GM12892 (cell line): ENCODE data around the gene SYK.

ENCODE experiments used
- DNase-seq: peaks from one replicate; pipeline ENCODE4 v3.0.0; 2011; ENCODE audit not compliant: insufficient read length
- FAIRE-seq: peaks from 2 replicates; lab custom pipeline; 2011; peaks lifted over from hg19 to GRCh38; lab: Jason Lieb, UNC
- POLR2A ChIP-seq: IDR thresholded peaks from 2 replicates; pipeline ENCODE4 v1.6.1; 2011; ENCODE audit warnings: low read depth, low read length, control low read depth
- POLR2AphosphoS5 ChIP-seq: IDR thresholded peaks from 2 replicates; pipeline ENCODE4 v1.6.1; 2011; ENCODE audit warnings: low read depth, low read length, control low read depth
- TAF1 ChIP-seq: IDR thresholded peaks from 2 replicates; pipeline ENCODE4 v1.6.1; 2011; ENCODE audit warnings: low read depth, mild to moderate bottlenecking, control low read depth, low read length, borderline replicate concordance

Gene SYK

DNA sequence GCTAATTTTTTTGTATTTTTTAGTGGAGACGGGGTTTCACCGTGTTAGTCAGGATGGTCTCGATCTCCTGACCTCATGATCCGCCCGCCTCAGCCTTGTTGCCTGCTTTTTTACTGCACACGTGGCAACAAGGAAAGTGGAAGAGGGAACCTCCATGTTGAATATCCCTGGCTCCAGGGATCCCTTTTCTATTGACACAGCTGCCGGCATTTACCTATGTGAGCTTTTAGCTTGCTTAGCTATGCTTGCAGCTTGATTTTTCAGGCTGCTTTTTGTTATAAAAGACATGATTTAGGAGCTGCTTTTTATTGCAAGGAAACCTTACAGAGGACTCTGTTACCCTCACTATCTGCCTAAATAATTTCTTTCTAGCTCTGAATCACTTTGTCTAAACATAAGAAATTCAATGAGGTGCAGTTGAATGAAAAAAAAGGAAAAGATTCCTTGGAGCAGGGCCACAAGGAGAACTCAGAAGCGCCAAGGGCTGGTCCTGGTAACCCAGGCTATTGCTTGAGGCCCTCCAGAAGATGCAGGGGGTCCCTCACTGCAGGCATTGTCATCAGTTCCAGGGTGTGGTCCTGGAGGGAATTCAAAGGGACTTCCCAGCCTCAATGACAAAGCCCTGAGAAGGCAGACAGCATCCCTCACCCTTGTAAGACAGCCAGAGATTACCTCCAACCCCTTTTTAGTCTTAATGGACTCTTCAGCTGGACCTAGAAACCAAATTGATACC is 89.9 kb downstream of the SYK start:
- FAIRE-seq (no peak), DNase-seq (no peak)
- TF ChIP-seq POLR2AphosphoS5, result no peak

GRCh38 chr9:90892918-90893317 is 91.3 kb downstream of the SYK start:
- DNase-seq (no peak), FAIRE-seq (no peak)

DNA sequence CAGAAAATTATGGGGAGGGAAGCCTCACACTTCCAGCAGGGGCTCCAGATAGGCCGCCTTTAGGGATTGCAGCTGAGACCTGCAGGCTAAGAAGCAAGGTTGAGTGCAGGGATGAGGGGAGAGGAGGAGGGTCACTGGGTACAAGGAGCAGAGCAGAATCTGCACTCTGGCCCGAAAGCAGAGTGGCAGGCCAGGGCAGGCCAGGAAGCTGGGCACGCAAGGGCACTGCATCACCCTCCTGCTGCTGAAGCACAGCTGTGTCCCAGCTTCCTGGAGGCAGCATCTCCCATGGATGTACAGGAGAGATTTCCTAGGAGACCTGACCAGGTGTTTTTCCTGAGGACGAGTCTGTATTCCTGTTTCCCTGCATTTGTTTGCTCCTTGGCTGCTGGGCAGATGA is 92.1 kb downstream of the SYK start:
- FAIRE-seq (no peak), DNase-seq (no peak)
- TF ChIP-seq POLR2A, result no peak
- TF ChIP-seq POLR2AphosphoS5, result no peak
- TF ChIP-seq TAF1, result no peak

More at GRCh38 chr9:90892918-90893317, 91.3 kb downstream of the SYK start:
- no peak for TF ChIP-seq TAF1
- TF ChIP-seq POLR2AphosphoS5, result no peak
- TF ChIP-seq POLR2A, result no peak

DNA sequence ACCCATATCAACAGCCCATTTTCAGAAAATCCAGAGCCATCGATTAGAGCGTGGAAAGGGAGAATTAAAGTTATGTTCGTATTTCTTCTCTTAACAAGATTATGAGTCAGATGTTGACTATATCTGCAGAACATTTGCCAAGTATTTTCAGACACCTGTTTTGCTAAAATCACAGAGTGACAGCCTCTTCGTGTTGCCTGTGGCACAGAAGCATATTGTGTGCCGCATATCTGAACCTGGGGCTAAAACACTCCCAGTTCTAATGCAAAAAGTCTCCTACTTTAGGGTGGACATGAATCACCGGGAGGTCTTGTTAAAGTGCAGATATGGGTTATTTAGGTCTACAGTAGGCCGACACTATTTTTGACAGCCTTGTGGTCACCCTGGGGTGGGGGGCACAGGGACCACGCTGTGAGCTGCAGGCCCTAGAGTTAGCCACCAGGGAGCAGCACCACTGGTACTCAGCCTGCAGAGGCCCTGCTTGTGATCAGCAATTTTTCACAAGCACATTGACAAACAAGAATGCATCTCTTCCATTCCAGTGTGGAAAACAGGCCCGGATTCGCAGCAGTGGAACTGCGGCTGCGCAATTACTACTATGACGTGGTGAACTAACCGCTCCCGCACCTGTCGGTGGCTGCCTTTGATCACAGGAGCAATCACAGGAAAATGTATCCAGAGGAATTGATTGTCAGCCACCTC is 93.5 kb downstream of the SYK start:
- DNase-seq (no peak), FAIRE-seq (peak; percentile 48)
- TF ChIP-seq POLR2AphosphoS5 (no peak), POLR2A (no peak), TAF1 (no peak)

DNA sequence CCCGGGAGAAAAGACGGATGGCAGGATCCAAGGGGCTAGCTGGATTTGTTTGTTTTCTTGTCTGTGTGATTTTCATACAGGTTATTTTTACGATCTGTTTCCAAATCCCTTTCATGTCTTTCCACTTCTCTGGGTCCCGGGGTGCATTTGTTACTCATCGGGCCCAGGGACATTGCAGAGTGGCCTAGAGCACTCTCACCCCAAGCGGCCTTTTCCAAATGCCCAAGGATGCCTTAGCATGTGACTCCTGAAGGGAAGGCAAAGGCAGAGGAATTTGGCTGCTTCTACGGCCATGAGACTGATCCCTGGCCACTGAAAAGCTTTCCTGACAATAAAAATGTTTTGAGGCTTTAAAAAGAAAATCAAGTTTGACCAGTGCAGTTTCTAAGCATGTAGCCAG is 94.2 kb downstream of the SYK start:
- FAIRE-seq (no peak), DNase-seq (no peak)
- no peak for TF ChIP-seq POLR2A
- no peak for TF ChIP-seq TAF1
- TF ChIP-seq POLR2AphosphoS5, result no peak

GRCh38 chr9:90896231-90896630 is 94.6 kb downstream of the SYK start:
- DNase-seq, result no peak
- no peak for FAIRE-seq
- no peak for TF ChIP-seq POLR2A
- no peak for TF ChIP-seq TAF1
- no peak for TF ChIP-seq POLR2AphosphoS5

DNA sequence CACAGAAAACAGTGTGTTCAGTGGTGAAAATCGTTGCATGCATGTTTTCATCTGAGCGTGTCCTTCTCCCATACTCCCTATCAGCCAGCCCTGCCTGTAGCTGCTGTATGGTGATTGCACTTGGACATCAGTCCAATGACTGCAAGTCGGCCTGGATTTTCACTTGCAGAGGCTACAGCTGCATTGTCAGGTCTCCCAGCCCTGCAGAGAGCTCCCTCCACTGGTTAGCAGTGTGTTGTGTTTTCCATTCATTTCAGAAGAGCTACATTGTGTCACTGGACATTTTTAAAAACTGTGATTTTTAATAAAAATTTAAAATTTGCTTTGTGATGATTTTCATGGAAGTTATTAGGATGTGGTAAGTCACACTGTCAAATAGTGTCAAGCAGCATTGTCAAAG is 96.6 kb downstream of the SYK start:
- DNase-seq, result no peak
- TF ChIP-seq POLR2AphosphoS5 (no peak), TAF1 (no peak), POLR2A (no peak)

DNA sequence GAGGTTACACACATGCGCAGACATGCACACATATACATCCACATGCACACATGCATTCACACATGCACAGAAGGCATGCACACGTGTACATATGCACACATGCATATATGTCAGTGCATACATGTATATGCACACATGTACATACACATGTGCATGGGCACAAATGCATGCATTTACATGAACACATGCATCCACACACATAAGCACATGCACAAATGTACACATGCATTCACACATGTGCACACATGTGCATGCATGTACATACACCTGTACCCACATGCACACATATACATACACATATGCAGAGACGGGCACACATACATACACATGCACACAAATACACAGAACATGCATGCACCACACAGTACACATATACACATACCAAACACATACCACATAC is 97.7 kb downstream of the SYK start:
- DNase-seq, result no peak
- TF ChIP-seq TAF1 (no peak), POLR2A (no peak), POLR2AphosphoS5 (peak; percentile 23; the same call in 1 of the 2 replicates)
- no peak for FAIRE-seq

More for the DNA sequence above, 96.6 kb downstream of the SYK start:
- no peak for FAIRE-seq

- FAIRE-seq, result no peak
- DNase-seq, result no peak
- TF ChIP-seq TAF1, result no peak
- TF ChIP-seq POLR2A, result no peak
- TF ChIP-seq POLR2AphosphoS5, result no peak
These were observed 98.5 kb downstream of the SYK start for GRCh38 chr9:90900130-90900529.

DNA sequence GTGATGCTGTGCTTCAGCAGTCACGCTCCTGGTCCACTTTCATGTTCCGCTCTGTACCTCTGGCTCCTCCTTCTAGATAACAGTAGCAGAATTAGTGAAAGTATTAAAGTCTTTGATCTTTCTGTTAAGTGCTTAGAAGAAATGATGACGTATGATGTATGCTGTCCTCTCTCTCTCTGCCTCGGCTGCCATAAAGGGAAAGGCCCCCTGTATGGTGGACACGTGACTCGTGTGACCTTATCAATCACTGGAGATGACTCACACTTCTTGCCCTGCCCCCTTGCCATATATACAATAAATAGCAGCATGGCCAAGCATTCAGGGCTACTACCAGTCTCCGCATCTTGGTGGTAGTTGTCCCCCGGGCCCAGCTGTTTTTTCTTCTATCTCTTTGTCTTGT is 100.3 kb downstream of the SYK start:
- no peak for FAIRE-seq
- DNase-seq, result no peak
- no peak for TF ChIP-seq POLR2A
- TF ChIP-seq TAF1, result no peak
- no peak for TF ChIP-seq POLR2AphosphoS5

- FAIRE-seq (no peak), DNase-seq (no peak)
- TF ChIP-seq POLR2A (no peak), POLR2AphosphoS5 (no peak), TAF1 (no peak)
These were observed 102.3 kb downstream of the SYK start for GRCh38 chr9:90903766-90904424.
